MCF 10A (cell line): ENCODE data around the gene CHCHD3. TPM values are rescaled to one million over a fixed set of nuclear protein-coding genes. Genes with fewer than 3 reads are reported as not detected.

ENCODE experiments used
- BruUV-seq: library from RNA; stranded (reverse); fragments of 400-500 nt; replicated peaks from 2 replicates; lab custom pipeline; 2021; lab: Mats Ljungman, UMichigan
- CTCF ChIA-PET: fragments of 300-600 bp; sonication (Branson Sonifier 250); formaldehyde crosslinking; extraction: SDS; loops from one replicate; lab custom pipeline; 2021; ENCODE audit warnings: antibody characterized with exemption, inconsistent platforms; lab: Yijun Ruan, JAX
- POLR2A ChIA-PET: fragments of 300-600, 350-650 bp; sonication (Branson Sonifier 250); formaldehyde crosslinking; extraction: SDS; loops from one replicate; lab custom pipeline; 2020; ENCODE audit warnings: antibody characterized with exemption, inconsistent platforms; lab: Yijun Ruan, JAX
- DNase-seq: peaks from one replicate; pipeline ENCODE4 v3.0.0-alpha.2; 2018; ENCODE audit not compliant: unreplicated experiment
- H3K27ac Mint-ChIP-seq: one replicate; pipeline ENCODE4 v1.8.0; 2022; ENCODE audit warnings: mild to moderate bottlenecking, low read depth, mixed read lengths; ENCODE audit not compliant: unreplicated experiment
- H3K27me3 Mint-ChIP-seq: one replicate; pipeline ENCODE4 v1.8.0; 2022; ENCODE audit warnings: mixed read lengths; ENCODE audit not compliant: insufficient read depth, unreplicated experiment
- H3K36me3 Mint-ChIP-seq: one replicate; pipeline ENCODE4 v1.8.0; 2022; ENCODE audit warnings: mild to moderate bottlenecking, moderate library complexity, mixed read lengths; ENCODE audit not compliant: insufficient read depth, unreplicated experiment
- H3K4me1 Mint-ChIP-seq: one replicate; pipeline ENCODE4 v1.8.0; 2022; ENCODE audit warnings: mixed read lengths; ENCODE audit not compliant: insufficient read depth, unreplicated experiment
- H3K4me3 Mint-ChIP-seq: one replicate; pipeline ENCODE4 v1.8.0; 2022; ENCODE audit warnings: mild to moderate bottlenecking, moderate library complexity, mixed read lengths; ENCODE audit not compliant: unreplicated experiment
- H3K9me3 Mint-ChIP-seq: one replicate; pipeline ENCODE4 v1.8.0; 2022; ENCODE audit warnings: mixed read lengths; ENCODE audit not compliant: unreplicated experiment
- CTCF ChIP-seq: fragments of 200-600 bp; IDR thresholded peaks from one replicate; pipeline ENCODE4 v1.8.0; 2022; ENCODE audit warnings: antibody characterized with exemption, mild to moderate bottlenecking; ENCODE audit not compliant: unreplicated experiment
- intact Hi-C: fragments of 100-400 bp; cut with micrococcal nuclease; formaldehyde crosslinking; loops from 2 replicates; pipeline ENCODE4 v1.14.1; 2022
- total RNA-seq: library from RNA; stranded (reverse); gene quantifications from 2 replicates; pipeline ENCODE4 v1.2.3, GENCODE V29; 2022

CHCHD3 gene
- total RNA-seq, 1 experiment from 2014 or later, result 102 TPM

- H3K9me3 Mint-ChIP-seq, result no peaks in the 10 kb centered on the region
- POLR2A ChIA-PET, result no interaction called here
- no peak overlapping the region for H3K27ac Mint-ChIP-seq
- TF ChIP-seq CTCF, result no peak
- no peak for DNase-seq
- no peaks in the 10 kb centered on the region for H3K36me3 Mint-ChIP-seq
- no peaks in the 10 kb centered on the region for H3K27me3 Mint-ChIP-seq
- no TSS peak for BruUV-seq
- no peak overlapping the region for H3K4me3 Mint-ChIP-seq
- no peaks in the 10 kb centered on the region for H3K4me1 Mint-ChIP-seq
- CTCF ChIA-PET, result no interaction called here
- intact Hi-C loops, result no loop called here
Measured at GRCh38 chr7:132760866-132761265, 321.0 kb downstream of the CHCHD3 start.

GRCh38 chr7:132760244-132760623 lies 321.7 kb downstream of the CHCHD3 start:
- Mint-ChIP-seq H3K27ac (no peak overlapping the region), H3K9me3 (no peaks in the 10 kb centered on the region), H3K4me1 (no peaks in the 10 kb centered on the region), H3K27me3 (no peaks in the 10 kb centered on the region), H3K36me3 (no peaks in the 10 kb centered on the region), H3K4me3 (no peak overlapping the region)
- intact Hi-C loops, result no loop called here
- no TSS peak for BruUV-seq
- TF ChIP-seq CTCF, result no peak
- DNase-seq, result peak; percentile 27
- CTCF ChIA-PET, result no interaction called here
- POLR2A ChIA-PET, result no interaction called here

- Mint-ChIP-seq H3K4me3 (no peak overlapping the region), H3K27ac (no peak overlapping the region), H3K36me3 (no peaks in the 10 kb centered on the region), H3K4me1 (no peaks in the 10 kb centered on the region), H3K27me3 (no peaks in the 10 kb centered on the region), H3K9me3 (no peaks in the 10 kb centered on the region)
- no peak for TF ChIP-seq CTCF
- ChIA-PET CTCF (no interaction called here), POLR2A (no interaction called here)
- DNase-seq, result no peak
- no TSS peak for BruUV-seq
- intact Hi-C loops, result no loop called here
Measured at GRCh38 chr7:132759482-132760243, 322.2 kb downstream of the CHCHD3 start.

- no peaks in the 10 kb centered on the region for H3K4me1 Mint-ChIP-seq
- no TSS peak for BruUV-seq
- POLR2A ChIA-PET, result no interaction called here
Measured at GRCh38 chr7:132758986-132759385, 322.9 kb downstream of the CHCHD3 start.

More at GRCh38 chr7:132758986-132759385, 322.9 kb downstream of the CHCHD3 start:
- DNase-seq, result no peak
- CTCF ChIA-PET, result no interaction called here
- Mint-ChIP-seq H3K9me3 (no peaks in the 10 kb centered on the region), H3K27ac (no peak overlapping the region), H3K4me3 (no peak overlapping the region), H3K27me3 (no peaks in the 10 kb centered on the region), H3K36me3 (no peaks in the 10 kb centered on the region)
- no peak for TF ChIP-seq CTCF
- intact Hi-C loops, result no loop called here
